GM08714 (cell line): ENCODE measurements around the gene TSNAXIP1.

Source experiments
- H3K4me3 ChIP-seq: fragments of 200-500 bp; sonication (Bioruptor generic); 2 replicates; pipeline ENCODE4 v1.5.1; 2014; ENCODE audit warnings: mild to moderate bottlenecking, low read length, inconsistent platforms
- ZNF274 ChIP-seq: IDR thresholded peaks from 2 replicates; pipeline ENCODE4 v1.6.1; 2012; ENCODE audit warnings: mild to moderate bottlenecking, low read depth, low read length

Gene TSNAXIP1, protein sequence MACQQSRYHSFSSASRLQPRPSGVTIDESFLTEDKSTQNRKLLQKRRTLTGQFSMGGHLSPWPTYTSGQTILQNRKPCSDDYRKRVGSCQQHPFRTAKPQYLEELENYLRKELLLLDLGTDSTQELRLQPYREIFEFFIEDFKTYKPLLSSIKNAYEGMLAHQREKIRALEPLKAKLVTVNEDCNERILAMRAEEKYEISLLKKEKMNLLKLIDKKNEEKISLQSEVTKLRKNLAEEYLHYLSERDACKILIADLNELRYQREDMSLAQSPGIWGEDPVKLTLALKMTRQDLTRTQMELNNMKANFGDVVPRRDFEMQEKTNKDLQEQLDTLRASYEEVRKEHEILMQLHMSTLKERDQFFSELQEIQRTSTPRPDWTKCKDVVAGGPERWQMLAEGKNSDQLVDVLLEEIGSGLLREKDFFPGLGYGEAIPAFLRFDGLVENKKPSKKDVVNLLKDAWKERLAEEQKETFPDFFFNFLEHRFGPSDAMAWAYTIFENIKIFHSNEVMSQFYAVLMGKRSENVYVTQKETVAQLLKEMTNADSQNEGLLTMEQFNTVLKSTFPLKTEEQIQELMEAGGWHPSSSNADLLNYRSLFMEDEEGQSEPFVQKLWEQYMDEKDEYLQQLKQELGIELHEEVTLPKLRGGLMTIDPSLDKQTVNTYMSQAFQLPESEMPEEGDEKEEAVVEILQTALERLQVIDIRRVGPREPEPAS

DNA sequence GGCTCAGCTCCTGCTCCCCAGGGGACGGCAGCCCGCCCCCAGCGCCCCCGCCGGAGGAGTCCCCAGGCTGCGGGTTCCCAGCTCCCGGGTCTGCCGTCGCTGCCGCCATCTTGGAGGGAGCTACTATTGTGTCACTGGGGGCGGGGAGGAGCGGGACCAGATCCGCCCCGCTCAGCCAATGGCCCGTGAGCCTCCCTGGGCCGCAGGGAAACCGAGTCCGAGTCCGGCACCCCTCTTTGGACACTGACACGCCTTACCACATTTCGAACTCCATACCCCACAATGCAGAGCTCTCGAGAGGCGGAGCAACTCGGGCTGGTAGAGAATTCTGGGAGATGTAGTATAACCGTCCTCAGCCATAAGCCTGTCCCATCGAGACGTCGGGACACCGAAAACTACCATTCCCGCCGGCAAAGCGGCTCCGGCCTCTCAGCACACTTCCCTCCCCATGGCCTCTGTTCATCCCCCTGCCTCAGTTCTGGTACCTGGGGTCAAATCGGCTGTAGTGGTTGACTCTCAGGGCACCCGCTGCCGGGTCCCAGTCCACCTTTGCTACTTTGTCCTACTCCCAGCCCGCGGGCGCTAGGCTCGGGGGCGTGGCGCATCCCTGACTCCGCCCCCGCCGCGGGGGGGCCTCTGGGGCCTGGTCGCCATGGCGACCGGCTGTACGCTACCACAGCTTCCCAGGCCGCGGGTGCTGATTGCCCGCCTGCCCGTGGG, at the start of gene TSNAXIP1, which contains the start of gene RANBP10:
Gene TSNAXIP1 (plus strand): TSS at position 462 of the 720 bp plus-strand sequence. CDS start 261 bp downstream, outside the sequence.
Gene RANBP10 (minus strand): TSS at position 133 of the 720 bp plus-strand sequence. CDS start 24 bp downstream, at position 109.
- H3K4me3 ChIP-seq, result peak within 1 kb of the TSS; percentile 85
- no peak for TF ChIP-seq ZNF274

DNA sequence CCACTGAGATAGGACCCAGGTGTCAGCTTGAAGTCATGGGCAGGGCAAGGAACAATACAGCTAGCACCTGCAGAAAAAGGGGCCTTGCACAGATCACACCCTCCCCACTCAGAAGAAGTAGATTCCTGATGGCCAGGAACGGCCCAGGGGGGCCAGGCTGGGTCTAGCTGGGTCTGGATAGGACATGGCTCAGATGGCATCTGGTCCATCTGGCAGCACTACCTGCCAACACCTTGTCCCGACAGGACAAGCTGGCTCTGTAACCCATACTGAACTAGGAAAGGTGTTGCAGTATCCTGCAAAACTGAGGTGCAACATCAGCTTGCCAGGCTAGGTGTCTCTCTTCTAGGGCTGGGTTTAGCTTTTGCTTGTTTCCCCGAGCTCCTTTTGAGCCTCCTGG, 48.7 kb upstream of the TSNAXIP1 start:
- TF ChIP-seq ZNF274, result no peak
- H3K4me3 ChIP-seq, result no peak overlapping the region

DNA sequence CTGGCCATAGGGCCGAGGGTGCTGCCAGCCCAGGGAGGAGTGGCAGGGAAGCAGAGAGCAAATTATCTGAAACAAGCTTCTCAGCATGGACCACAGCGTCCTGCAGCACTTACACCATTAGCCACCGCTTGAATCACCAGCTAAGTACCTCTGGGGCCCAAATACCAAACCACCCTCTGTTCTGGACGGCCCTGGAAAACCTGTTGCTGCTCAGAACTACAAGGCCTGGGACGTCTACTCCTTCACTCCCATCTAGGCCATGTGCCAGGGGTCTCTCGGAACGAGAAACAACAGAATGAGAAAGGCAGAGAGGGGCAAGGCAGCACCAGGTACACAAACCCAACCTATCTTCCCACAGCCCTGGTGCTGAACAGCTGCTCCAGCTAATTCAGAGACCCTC, 47.7 kb upstream of the TSNAXIP1 start:
- TF ChIP-seq ZNF274, result no peak
- no peak overlapping the region for H3K4me3 ChIP-seq

DNA sequence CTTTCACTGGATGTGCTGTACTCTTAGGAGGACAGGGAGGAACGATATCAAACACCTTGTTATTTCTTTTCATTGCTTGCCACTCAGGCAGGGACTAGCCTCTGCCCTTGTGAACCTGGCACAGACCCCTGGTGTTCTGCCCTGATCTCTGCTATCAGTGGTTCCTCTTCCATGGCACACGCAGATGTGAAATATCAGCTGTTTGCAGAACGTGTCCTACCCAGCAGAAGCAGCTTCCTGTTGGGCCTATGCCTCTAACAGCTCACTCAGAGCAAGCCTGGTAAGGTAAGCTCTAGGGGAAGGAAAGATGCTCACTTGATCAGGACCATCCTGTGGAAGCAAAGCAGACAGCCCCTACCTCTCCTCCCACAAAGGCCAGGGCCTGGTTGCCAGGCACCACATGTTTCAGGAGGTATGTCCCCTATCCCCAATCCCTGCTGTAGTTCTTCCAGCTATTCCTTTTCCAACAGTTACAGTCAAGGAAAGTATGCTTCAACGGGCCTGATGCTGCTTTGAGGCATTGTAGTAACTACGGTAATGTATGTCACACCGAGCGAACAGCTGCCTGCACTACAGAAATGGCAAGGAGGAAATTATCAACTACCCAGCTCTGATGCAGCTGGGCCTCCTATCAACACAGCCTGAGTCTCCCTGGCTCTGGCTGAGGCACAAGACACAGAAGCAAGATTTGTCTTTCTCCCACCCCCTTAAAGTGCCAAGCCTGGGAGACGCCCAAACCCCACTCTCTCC, 46.3 kb upstream of the TSNAXIP1 start:
- TF ChIP-seq ZNF274, result no peak
- H3K4me3 ChIP-seq, result no peak overlapping the region

DNA sequence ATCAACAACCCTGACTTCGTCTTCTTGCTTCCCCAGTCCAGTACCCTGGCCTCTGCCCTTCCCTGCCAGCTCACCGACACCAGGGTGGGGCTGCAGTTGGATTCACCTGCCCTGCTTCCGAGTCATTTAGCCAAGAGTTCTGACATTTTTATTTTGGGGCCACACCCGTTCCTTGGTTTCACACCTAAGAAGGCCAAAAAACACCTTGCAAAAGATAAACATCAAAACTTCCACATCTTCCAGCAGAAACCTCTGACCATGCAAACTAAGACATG, 45.8 kb upstream of the TSNAXIP1 start:
- no peak overlapping the region for H3K4me3 ChIP-seq
- no peak for TF ChIP-seq ZNF274

DNA sequence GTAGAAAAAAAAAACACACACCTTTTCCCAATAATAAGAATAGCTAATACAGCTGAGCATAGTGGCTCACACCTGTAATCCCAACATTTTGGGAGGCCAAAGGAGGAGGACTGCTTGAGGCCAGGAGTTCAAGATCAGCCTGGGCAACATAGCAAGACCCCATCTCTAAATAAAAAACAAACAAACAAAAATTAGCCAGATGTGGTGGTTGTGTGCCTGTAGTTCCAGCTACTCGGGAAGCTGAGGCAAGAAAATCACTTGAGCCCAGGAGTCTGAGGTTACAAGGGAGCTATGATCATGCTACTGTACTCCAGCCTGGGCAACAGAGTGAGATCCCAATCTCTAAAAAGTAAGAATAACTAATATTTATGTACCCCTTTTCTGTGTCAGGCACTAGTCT, 44.8 kb upstream of the TSNAXIP1 start:
- no peak overlapping the region for H3K4me3 ChIP-seq
- TF ChIP-seq ZNF274, result no peak

DNA sequence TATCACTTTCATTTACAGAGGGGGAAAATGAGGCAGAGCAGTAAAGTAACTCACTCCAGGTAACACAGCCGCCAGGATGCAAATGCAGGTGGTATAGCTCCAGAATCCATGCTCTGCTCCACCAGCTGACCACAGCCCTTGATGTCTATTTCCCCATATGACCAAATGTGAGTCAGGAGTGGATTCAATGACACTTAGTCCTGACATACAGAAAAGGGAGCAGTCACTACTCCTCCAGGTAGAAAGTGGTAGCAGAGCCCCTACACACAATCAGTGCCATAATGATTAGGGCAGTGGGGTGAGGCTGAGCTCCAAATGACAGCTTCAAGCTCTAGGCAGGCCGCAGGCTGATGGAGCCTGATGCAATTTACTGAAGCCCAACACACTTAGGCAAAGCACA, 44.3 kb upstream of the TSNAXIP1 start:
- no peak overlapping the region for H3K4me3 ChIP-seq
- TF ChIP-seq ZNF274, result no peak

DNA sequence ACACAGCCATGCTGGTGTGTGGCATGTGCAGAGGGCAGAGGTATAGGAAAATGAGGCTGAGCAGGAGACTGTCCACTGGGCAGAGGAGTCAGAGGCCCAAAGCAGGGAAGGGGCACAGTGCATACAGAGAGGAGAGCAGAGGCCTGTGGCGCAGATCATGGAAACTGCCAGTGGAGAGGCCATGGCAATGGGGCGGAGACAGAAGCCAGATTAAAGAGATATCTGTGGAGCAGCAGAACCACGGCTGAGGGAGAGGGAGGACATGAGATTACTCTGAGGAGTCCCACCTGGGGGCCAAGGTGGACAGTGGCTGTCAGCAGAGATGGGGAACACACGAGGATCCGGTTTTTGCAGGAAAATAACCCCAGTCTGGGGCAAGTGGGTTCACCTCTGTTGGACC, 43.6 kb upstream of the TSNAXIP1 start:
- no peak for TF ChIP-seq ZNF274
- no peak overlapping the region for H3K4me3 ChIP-seq

DNA sequence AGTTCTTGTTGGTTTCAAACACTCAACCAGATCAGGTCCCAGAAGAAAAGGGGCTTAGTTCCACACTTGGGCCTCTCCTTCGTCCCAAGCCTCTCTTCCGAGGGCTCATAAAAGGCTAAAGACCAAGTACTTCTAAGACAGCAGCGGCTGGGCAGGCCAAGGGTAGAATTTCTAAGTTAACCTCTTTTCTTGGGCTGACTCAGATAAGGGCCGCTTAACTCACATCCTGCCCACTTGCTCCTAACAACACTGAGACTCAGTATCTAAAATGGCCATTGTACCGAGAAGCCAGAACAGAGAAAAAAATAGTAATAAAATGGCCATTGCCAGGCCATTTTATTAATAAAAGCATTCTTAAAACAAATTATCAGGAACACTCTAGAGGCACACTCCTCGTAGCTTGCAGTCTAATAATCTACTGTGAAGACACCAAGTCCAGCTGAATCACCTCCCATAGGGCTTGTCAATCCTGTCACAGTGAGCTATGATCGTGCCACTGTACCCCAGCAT, 42.5 kb upstream of the TSNAXIP1 start:
- TF ChIP-seq ZNF274, result no peak
- no peak overlapping the region for H3K4me3 ChIP-seq

DNA sequence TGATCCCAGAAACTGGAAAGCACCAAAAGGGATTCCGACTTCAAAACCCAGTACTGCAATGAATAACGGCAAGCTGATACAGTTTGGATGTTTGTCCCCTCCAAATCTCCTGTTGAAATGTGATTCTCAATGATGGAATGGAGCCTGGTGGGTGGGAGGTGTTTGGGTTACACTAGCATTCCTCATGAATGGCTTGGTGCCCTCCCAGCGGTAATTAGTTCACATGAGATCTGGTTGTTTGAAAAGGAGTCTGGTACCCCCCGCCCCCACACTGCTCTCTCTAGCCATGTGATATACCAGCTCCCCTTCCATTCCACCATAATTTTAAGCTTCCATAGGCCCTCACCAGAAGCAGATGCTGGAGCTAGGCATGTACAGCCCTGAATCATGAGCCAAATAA, 40.4 kb upstream of the TSNAXIP1 start:
- TF ChIP-seq ZNF274, result no peak
- no peak overlapping the region for H3K4me3 ChIP-seq

DNA sequence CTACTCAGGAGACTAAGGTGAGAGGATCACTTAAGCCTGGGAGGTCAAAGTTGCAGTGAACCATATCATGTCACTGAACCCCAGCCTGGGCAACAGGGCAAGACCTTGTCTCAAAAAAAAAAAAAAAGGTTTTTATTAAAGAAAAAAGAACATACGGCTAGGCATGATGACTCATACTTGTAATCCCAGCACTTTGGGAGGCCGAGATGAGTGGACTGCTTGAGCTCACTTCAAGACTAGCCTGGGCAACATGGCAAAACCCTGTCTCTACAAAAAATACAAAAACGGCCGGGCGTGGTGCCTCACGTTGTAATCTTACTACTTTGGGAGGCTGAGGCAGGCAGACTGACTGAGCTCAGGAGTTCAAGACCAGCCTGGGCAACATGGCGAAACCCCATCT, 38.7 kb upstream of the TSNAXIP1 start:
- no peak for TF ChIP-seq ZNF274
- no peak overlapping the region for H3K4me3 ChIP-seq

DNA sequence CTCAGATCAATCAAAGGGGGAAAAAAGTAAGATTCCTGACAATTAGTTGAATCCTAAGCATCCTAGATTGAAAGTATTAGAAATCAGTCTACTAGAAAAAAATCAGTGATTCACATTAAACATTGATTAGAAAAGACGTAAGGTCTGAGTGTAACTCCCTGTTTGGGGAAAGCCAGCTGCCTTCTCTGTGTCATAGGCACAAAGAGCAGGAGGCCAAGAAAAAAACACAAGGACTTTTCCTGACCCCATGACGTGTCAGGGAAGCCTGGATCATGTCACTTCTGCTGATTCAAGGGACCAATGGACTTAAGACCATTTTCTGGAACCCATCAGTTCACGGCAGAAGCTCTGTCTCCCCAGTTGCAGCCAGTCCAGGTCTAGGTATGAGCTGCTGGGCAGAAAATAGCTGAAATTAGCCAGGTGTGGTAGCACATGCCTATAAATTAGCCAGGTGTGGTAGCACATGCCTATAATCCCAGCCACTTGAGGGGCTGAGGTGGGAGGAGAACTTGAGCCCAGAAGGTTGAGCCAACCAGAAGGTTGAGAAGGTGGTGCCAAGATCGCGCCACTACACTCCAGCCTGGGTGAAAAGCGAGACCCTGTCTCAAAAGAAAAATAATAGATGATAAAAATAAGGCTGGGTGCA, 36.2 kb upstream of the TSNAXIP1 start:
- H3K4me3 ChIP-seq, result no peak overlapping the region
- no peak for TF ChIP-seq ZNF274

DNA sequence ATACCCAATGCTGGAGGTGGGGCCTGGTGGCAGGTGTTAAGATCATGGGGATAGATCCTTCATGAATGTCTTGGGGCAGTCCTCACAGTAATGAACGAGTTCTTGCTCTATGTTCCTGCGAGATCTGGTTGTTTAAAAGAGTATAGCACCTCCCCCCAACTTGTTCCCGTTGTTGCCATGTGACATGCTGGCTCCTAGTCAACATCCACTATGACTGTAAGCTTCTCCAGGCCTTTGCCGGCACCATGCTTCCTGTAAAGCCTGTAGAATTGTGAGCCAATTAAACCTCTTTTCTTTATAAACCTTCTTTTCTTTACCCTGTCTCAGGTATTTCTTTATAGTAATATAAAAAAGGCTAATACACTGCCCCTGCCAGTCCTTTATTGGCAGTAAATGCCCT, 33.6 kb upstream of the TSNAXIP1 start:
- no peak for TF ChIP-seq ZNF274
- no peak overlapping the region for H3K4me3 ChIP-seq
